ENCODE results near the gene FBL. TPM values are rescaled to one million over a fixed set of nuclear protein-coding genes. Genes with fewer than 3 reads are reported as not detected.

FBL gene
- total and polyA plus RNA-seq, 2 of the 13 experiments (the other 11 are each of a cell fraction or from before 2014, with no cell fraction given), result 153 to 468 TPM

- peak; percentile 16; the same call in 1 of the 2 replicates for TF ChIP-seq RBFOX2 (IDR thresholded peaks at IDR 0.05; ENCODE audit: low read depth, low read length)
- no peak for TF ChIP-seq ZNF17 (CRISPR knock-in tag; IDR thresholded peaks at IDR 0.05)
- peak; percentile 39; the same call in 1 of the 2 replicates for TF ChIP-seq ZNF281 (CRISPR knock-in tag; IDR thresholded peaks at IDR 0.05; ENCODE audit: borderline replicate concordance)
- peak; percentile 84 for TF ChIP-seq AGO2 (optimal IDR thresholded peaks at IDR 0.05; ENCODE audit: low read depth, low read length)
- peak; percentile 98 for TF ChIP-seq RFXAP (CRISPR knock-in tag; IDR thresholded peaks at IDR 0.05; ENCODE audit: borderline replicate concordance)
- peak; percentile 71 for TF ChIP-seq NFYB (CRISPR knock-in tag; IDR thresholded peaks at IDR 0.05)
- peak; percentile 66 for TF ChIP-seq NFYC (CRISPR knock-in tag; IDR thresholded peaks at IDR 0.05)
- TF ChIP-seq BHLHE40 (IDR thresholded peaks at IDR 0.05; ENCODE audit: low read length), result no peak
- no peak for TF ChIP-seq FOXJ3 (CRISPR knock-in tag; IDR thresholded peaks at IDR 0.05; ENCODE audit: borderline replicate concordance)
Measured at GRCh38 chr19:39833464-39834286, 12.5 kb downstream of the FBL start, which contains the start of gene DYRK1B (continued).

GRCh38 chr19:39833160-39833463, 13.1 kb downstream of the FBL start:
- Histone ChIP-seq H3K4me3 (replicated peaks in 1 of 3; ENCODE audit: insufficient read depth in 1 of 3, low read depth in 2 of 3, low read length in 3 of 3) (no peak overlapping the region), H2AFZ (ENCODE audit: low read length) (no peak overlapping the region), H3K9me3 (ENCODE audit: low read length) (no peaks in the 10 kb centered on the region), H3K79me2 (ENCODE audit: insufficient read depth, low read length) (no peaks in the 10 kb centered on the region), H4K20me1 (ENCODE audit: insufficient read depth, low read length) (no peaks in the 10 kb centered on the region), H3K4me1 (ENCODE audit: insufficient read depth, low read length) (no peaks in the 10 kb centered on the region), H3K36me3 (replicated peaks in 1 of 2; ENCODE audit: control insufficient read depth in 1 of 2, insufficient read depth in 2 of 2, low read length in 2 of 2) (peaks cover 31 to 66% of the 10 kb centered on the region in 2 experiments), H3K27ac (ENCODE audit: extremely low read length, insufficient read depth, low read length) (no peak overlapping the region), H3K27me3 (ENCODE audit: control insufficient read depth in 1 of 2, insufficient read depth in 2 of 2, low read length in 2 of 2) (no peaks in the 10 kb centered on the region), H3K9ac (ENCODE audit: insufficient read depth, low read depth, low read length) (no peak overlapping the region), H3K4me2 (ENCODE audit: low read depth, low read length) (no peak overlapping the region)
- ChIA-PET POLR2A (no interaction called here), CTCF (ENCODE audit: low intra/inter-chr PET ratio, low total read pairs) (no interaction called here)
- intact Hi-C loops (cut with micrococcal nuclease; ENCODE audit: unreplicated experiment), result no loop called here
- ATAC-seq (no peak), DNase-seq (ENCODE audit: low spot score) (no peak), FAIRE-seq (no peak)
- 95% methylated on average over 23 of the region's 24 CpGs for WGBS (ENCODE audit: low lambda C conversion rate)
- BruUV-seq (replicated peaks), result no TSS peak
- in situ Hi-C loops (cut with HindIII; ENCODE audit: extremely low pct_ligation_motif_present, low pct_unique_long_range_greater_than_20kb), result no loop called here
- no peak for TF ChIP-seq GATAD2A (CRISPR knock-in tag; IDR thresholded peaks at IDR 0.05)
- no peak for TF ChIP-seq NFE2L2 (IDR thresholded peaks at IDR 0.05; ENCODE audit: low read length)
- TF ChIP-seq MED1 (CRISPR knock-in tag; IDR thresholded peaks at IDR 0.05), result no peak
- no peak for TF ChIP-seq PCBP1 (IDR thresholded peaks at IDR 0.05; ENCODE audit: borderline replicate concordance, low read depth, low read length)
- no peak for TF ChIP-seq PAF1 (CRISPR knock-in tag; IDR thresholded peaks at IDR 0.05)
- TF ChIP-seq ZHX2 (IDR thresholded peaks at IDR 0.05; ENCODE audit: low read depth), result no peak
- no peak for TF ChIP-seq ZHX2 (CRISPR knock-in tag; IDR thresholded peaks at IDR 0.05; ENCODE audit: borderline replicate concordance)
- no peak for TF ChIP-seq NFRKB (IDR thresholded peaks at IDR 0.05)
